Chondrocyte (in vitro differentiated cells): ENCODE results near the gene ASB16. TPM values are rescaled to one million over a fixed set of nuclear protein-coding genes. Genes with fewer than 3 reads are reported as not detected.
A peak's percentile ranks its signal among the peaks of the same experiment; 100 is the strongest.

Experiments used
- DNase-seq: peaks from one replicate; pipeline ENCODE4 v3.0.0; 2021; ENCODE audit warnings: mixed read lengths, low spot score
- H3K27ac Mint-ChIP-seq: one replicate; pipeline ENCODE4 v1.8.0; 2021; ENCODE audit warnings: mild to moderate bottlenecking, moderate library complexity, mixed read lengths; ENCODE audit not compliant: unreplicated experiment
- H3K27me3 Mint-ChIP-seq: 2 replicates; pipeline ENCODE4 v1.8.0; 2021; ENCODE audit warnings: low read depth, mixed read lengths
- H3K36me3 Mint-ChIP-seq: 2 replicates; pipeline ENCODE4 v1.8.0; 2021; ENCODE audit warnings: low read depth, mixed read lengths
- H3K4me1 Mint-ChIP-seq: 2 replicates; pipeline ENCODE4 v1.8.0; 2021; ENCODE audit warnings: low read depth, mild to moderate bottlenecking, mixed read lengths
- H3K4me3 Mint-ChIP-seq: one replicate; pipeline ENCODE4 v1.8.0; 2021; ENCODE audit warnings: mild to moderate bottlenecking, moderate library complexity, mixed read lengths; ENCODE audit not compliant: unreplicated experiment
- H3K9me3 Mint-ChIP-seq: 2 replicates; pipeline ENCODE4 v1.8.0; 2021; ENCODE audit warnings: low read depth, mixed read lengths
- total RNA-seq: library from RNA; stranded (reverse); gene quantifications from 3 replicates; pipeline ENCODE4 v1.2.1, GENCODE V29; 2021
- TF ChIP-seq, protein P1 (sequence below): fragments of 200-600 bp; sonication (generic); IDR thresholded peaks from 2 replicates; pipeline ENCODE4 v1.5.0; 2021; ENCODE audit warnings: antibody characterized with exemption, mild to moderate bottlenecking, moderate library complexity

The ASB16 gene
- total RNA-seq, 1 donor from 2014 or later = not detected

DNA sequence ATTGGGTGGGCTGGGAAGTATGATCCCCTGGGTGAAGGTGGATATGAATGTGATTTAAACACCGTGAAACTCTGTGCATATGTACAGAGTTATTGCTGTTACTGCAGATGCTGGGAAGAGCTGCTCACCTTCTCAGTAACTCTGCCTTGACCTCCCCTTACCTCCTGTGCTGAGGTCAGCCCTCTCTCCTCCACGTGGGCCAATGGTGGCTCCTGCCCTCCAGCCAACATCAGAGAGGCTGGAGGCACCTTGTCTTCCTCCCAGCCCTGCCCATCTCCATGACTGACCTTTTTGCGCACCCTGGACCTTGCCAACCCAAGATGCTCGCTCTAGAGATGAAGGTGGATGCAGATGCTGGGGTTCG, 387 bp upstream of the ASB16 start:
- no peak overlapping the region for H3K27ac Mint-ChIP-seq
- no peak overlapping the region for H3K4me3 Mint-ChIP-seq
- H3K9me3 Mint-ChIP-seq = no peaks in the 10 kb centered on the region
- no peaks in the 10 kb centered on the region for H3K36me3 Mint-ChIP-seq
- H3K4me1 Mint-ChIP-seq = peaks cover 16% of the 10 kb centered on the region
- no peaks in the 10 kb centered on the region for H3K27me3 Mint-ChIP-seq
- no peak for DNase-seq
- TF ChIP-seq, protein P1, sequence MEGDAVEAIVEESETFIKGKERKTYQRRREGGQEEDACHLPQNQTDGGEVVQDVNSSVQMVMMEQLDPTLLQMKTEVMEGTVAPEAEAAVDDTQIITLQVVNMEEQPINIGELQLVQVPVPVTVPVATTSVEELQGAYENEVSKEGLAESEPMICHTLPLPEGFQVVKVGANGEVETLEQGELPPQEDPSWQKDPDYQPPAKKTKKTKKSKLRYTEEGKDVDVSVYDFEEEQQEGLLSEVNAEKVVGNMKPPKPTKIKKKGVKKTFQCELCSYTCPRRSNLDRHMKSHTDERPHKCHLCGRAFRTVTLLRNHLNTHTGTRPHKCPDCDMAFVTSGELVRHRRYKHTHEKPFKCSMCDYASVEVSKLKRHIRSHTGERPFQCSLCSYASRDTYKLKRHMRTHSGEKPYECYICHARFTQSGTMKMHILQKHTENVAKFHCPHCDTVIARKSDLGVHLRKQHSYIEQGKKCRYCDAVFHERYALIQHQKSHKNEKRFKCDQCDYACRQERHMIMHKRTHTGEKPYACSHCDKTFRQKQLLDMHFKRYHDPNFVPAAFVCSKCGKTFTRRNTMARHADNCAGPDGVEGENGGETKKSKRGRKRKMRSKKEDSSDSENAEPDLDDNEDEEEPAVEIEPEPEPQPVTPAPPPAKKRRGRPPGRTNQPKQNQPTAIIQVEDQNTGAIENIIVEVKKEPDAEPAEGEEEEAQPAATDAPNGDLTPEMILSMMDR = no peak

DNA sequence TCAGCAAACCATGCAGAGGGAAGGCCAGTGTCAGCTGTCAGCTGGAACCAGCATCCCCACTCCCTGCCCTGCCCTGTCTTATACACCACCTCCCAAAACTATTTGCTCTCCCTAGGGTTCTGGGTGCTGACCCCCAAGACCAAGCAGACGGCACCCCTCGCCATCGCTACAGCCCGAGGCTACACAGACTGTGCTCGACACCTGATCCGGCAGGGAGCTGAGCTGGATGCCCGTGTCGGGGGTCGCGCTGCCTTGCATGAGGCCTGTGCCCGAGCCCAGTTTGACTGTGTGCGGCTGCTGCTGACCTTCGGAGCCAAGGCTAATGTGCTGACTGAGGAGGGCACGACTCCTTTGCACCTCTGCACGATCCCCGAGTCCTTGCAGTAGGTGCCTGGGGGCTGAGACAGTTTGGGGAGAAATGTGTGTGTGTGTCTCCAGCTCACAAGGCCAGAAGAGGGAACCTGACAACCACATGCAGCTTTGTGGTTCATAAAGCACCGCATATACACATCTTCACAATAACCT, 1.5 kb downstream of the ASB16 start:
- TF ChIP-seq, protein P1 = no peak
- no peak for DNase-seq

DNA sequence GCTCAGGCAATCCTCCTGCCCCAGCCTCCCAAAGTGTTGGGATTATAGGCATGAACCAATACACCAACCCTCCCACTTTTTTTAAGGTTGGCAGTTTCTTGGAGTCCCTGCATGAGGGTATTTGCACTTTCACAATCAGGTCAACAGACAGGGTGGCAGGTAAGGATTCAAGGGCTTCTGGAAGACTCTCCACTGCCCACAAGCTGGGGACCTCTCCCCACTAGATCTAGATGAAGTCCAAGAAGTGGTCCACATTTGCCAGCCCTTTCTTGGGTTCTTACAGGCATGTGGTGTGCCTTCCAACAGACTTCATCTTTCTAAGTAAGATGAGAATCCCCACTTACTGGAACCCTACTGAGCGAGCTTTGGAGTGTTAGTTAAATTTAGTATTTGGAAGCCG, 3.9 kb downstream of the ASB16 start:
- no peaks in the 10 kb centered on the region for H3K9me3 Mint-ChIP-seq
- H3K4me3 Mint-ChIP-seq = no peak overlapping the region
- peaks cover 9% of the 10 kb centered on the region for H3K4me1 Mint-ChIP-seq
- H3K27ac Mint-ChIP-seq = no peak overlapping the region
- TF ChIP-seq, protein P1 = no peak
- H3K36me3 Mint-ChIP-seq = peaks cover 8% of the 10 kb centered on the region
- no peaks in the 10 kb centered on the region for H3K27me3 Mint-ChIP-seq
- DNase-seq = no peak

More for the DNA sequence above, 1.5 kb downstream of the ASB16 start:
- H3K36me3 Mint-ChIP-seq = peaks cover 5% of the 10 kb centered on the region
- no peak overlapping the region for H3K4me3 Mint-ChIP-seq
- peak overlapping the region; percentile 57 for H3K27ac Mint-ChIP-seq
- no peaks in the 10 kb centered on the region for H3K9me3 Mint-ChIP-seq
- H3K27me3 Mint-ChIP-seq = no peaks in the 10 kb centered on the region
- peaks cover 16% of the 10 kb centered on the region for H3K4me1 Mint-ChIP-seq

DNA sequence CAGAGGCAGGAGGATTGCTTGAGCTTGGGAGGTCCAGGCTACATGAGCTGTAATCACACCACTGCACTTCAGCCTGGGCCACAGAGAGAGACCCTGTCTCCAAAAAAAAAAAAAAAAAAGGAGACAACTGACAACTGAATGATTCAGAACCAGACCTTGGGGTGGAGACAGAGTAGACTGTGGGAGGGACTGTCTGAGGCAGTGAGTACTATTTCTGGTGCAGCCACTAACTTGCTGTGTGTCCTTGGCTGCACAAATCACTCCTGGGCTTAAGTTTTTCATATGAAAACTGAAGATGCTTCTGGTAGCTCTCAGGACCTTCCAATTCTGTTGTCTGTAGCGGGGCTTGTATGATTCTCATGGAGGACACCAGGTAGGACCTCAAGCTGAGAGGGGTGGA, 5.8 kb downstream of the ASB16 start:
- Mint-ChIP-seq H3K27ac (no peak overlapping the region), H3K4me3 (no peak overlapping the region), H3K27me3 (no peaks in the 10 kb centered on the region), H3K36me3 (peaks cover 8% of the 10 kb centered on the region), H3K4me1 (no peaks in the 10 kb centered on the region), H3K9me3 (no peaks in the 10 kb centered on the region)
- DNase-seq = no peak
- TF ChIP-seq, protein P1 = no peak

DNA sequence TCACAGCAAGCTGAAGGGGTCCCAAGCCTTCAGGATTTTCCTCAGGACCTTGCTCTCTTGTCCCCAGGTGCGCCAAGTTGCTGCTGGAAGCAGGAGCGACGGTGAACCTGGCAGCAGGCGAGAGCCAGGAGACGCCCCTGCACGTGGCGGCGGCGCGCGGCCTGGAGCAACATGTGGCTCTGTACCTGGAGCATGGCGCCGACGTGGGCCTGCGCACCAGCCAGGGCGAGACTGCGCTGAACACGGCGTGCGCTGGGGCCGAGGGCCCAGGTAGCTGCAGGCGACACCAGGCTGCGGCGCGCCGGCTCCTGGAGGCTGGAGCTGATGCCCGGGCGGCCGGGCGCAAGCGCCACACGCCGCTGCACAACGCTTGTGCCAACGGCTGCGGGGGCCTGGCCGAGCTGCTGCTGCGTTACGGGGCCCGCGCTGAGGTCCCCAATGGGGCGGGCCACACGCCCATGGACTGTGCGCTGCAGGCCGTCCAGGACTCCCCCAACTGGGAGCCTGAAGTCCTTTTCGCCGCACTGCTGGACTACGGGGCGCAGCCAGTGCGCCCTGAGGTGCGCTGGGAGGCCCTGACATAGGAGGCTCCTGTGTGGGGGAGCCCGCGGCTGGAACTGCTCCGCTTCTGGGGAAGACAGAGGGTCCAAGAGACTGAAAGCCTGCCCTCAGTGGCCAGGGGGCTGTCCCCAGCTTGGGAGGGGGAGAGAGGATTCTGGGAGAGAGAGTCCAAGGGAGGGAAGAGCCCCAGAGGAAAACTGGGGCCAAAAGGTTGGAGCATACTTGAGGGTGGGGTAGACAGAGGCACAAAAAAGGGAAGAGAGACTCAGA, 6.4 kb downstream of the ASB16 start:
- Mint-ChIP-seq H3K27me3 (no peaks in the 10 kb centered on the region), H3K4me3 (no peak overlapping the region)

More for the DNA sequence above, 6.4 kb downstream of the ASB16 start:
- no peaks in the 10 kb centered on the region for H3K9me3 Mint-ChIP-seq
- TF ChIP-seq, protein P1 = no peak
- no peak overlapping the region for H3K27ac Mint-ChIP-seq
- peaks cover 11% of the 10 kb centered on the region for H3K36me3 Mint-ChIP-seq
- DNase-seq = no peak
- no peaks in the 10 kb centered on the region for H3K4me1 Mint-ChIP-seq
